Vagina (tissue), 2 donors: ENCODE measurements around the gene DNMT1.

ENCODE experiments used
- POLR2AphosphoS5 ChIP-seq, 2 donors: sonication (generic); formaldehyde crosslinking; IDR thresholded peaks; one replicate each; pipeline ENCODE4 v1.9.0; 2017; ENCODE audit warnings: antibody characterized with exemption in 2 of 2, mild to moderate bottlenecking in 2 of 2, low read depth in 1 of 2; ENCODE audit not compliant: insufficient read depth in 1 of 2
- TF ChIP-seq, protein P1 (sequence below), 3 experiments: fragments of 450-650 bp in 2 of 3; fragments of 200-600 bp in 1 of 3; sonication (generic) in 1 of 3; IDR thresholded peaks; one replicate each; pipeline ENCODE4 v1.5.1; 2017 to 2019; ENCODE audit warnings: antibody characterized with exemption in 3 of 3, mild to moderate bottlenecking in 2 of 3, moderate library complexity in 2 of 3

DNA sequence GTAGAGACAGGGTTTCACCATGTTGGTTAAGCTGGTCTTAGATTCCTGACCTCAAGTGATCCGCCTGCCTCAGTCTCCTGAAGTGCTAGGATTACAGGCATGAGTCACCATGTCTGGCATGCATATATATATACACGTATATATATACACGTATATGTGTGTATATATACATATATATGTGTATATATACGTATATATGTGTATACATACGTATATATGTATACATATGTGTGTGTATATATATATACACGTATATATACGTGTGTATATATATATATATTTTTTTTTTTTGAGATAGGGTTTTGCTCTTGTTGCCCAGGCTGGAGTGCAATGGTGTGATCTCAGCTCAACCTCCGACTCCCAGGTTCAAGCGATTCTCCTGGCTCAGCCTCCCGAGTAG is 11.9 kb downstream of the DNMT1 start:
- TF ChIP-seq, protein P1, sequence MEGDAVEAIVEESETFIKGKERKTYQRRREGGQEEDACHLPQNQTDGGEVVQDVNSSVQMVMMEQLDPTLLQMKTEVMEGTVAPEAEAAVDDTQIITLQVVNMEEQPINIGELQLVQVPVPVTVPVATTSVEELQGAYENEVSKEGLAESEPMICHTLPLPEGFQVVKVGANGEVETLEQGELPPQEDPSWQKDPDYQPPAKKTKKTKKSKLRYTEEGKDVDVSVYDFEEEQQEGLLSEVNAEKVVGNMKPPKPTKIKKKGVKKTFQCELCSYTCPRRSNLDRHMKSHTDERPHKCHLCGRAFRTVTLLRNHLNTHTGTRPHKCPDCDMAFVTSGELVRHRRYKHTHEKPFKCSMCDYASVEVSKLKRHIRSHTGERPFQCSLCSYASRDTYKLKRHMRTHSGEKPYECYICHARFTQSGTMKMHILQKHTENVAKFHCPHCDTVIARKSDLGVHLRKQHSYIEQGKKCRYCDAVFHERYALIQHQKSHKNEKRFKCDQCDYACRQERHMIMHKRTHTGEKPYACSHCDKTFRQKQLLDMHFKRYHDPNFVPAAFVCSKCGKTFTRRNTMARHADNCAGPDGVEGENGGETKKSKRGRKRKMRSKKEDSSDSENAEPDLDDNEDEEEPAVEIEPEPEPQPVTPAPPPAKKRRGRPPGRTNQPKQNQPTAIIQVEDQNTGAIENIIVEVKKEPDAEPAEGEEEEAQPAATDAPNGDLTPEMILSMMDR (IDR thresholded peaks at IDR 0.05), result no peak
- TF ChIP-seq POLR2AphosphoS5 (IDR thresholded peaks at IDR 0.05; ENCODE audit: insufficient read depth in 1 of 2, low read depth in 1 of 2), result no peak
